SK-N-MC (cell line): Measurements from ENCODE around the gene GLI1.

Experiments
- EZH2 ChIP-seq: fragments of 200-600 bp; sonication (generic); IDR thresholded peaks from one replicate; pipeline ENCODE4 v1.6.1; 2017; ENCODE audit warnings: antibody characterized with exemption
- POLR2AphosphoS5 ChIP-seq: IDR thresholded peaks from 2 replicates; pipeline ENCODE4 v1.6.1; 2012; ENCODE audit warnings: mild to moderate bottlenecking, low read depth, low read length, borderline replicate concordance

DNA sequence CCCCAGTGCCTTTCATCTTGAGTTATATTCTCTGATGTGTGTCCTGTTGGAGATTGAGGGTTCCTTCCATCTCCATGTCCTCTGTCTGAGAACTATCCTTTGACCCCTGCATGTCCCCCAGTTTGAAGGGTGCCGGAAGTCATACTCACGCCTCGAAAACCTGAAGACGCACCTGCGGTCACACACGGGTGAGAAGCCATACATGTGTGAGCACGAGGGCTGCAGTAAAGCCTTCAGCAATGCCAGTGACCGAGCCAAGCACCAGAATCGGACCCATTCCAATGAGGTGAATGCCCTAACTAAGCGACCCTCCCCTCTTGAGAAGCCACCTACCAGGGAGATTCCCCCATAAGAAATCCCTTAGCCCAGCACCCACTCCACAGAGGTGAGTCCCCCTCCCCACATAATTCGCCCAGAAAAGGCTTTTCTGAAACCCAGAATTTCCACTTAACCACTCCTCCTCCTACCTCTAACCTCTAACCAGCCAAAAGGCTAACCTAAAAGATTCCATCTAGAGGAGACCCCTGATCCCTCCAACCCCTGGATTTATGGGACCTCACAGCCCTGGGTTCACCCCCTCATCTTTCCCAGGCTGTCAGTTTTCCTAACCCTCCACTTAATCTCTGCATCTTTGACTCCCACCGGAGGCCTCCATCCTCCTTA is 7.8 kb downstream of the GLI1 start:
- TF ChIP-seq POLR2AphosphoS5: no peak
- TF ChIP-seq EZH2: no peak
